GM18870 (cell line): Measurements from ENCODE around the gene TBATA.
"Not testable (repeated sequence)": the region's sequence is repeated elsewhere in the genome, so short reads cannot be mapped to it uniquely, and the experiment has no call there.

Experiments used
- ATAC-seq: cut with Tn5 transposase; IDR thresholded peaks from one replicate; pipeline ENCODE4 v1.9.1; 2021; ENCODE audit warnings: moderate library complexity; ENCODE audit not compliant: unreplicated experiment

The TBATA gene

GRCh38 chr10:70779511-70780369 is 5.4 kb downstream of the TBATA start:
- no peak for ATAC-seq

GRCh38 chr10:70779088-70779487 is 6.1 kb downstream of the TBATA start:
- no peak for ATAC-seq

GRCh38 chr10:70778267-70778924 is 6.8 kb downstream of the TBATA start:
- no peak for ATAC-seq

GRCh38 chr10:70777063-70777875 is 7.9 kb downstream of the TBATA start:
- no peak for ATAC-seq

- ATAC-seq = no peak
Measured at GRCh38 chr10:70776455-70777005, 8.6 kb downstream of the TBATA start.

- ATAC-seq = no peak
Measured at GRCh38 chr10:70775679-70776454, 9.3 kb downstream of the TBATA start.

- ATAC-seq = no peak
Measured at GRCh38 chr10:70774810-70775678, 10.1 kb downstream of the TBATA start.

GRCh38 chr10:70773965-70774809 is 11.0 kb downstream of the TBATA start:
- ATAC-seq = no peak

GRCh38 chr10:70773461-70773860 is 11.7 kb downstream of the TBATA start:
- no peak for ATAC-seq

GRCh38 chr10:70772627-70773026 is 12.6 kb downstream of the TBATA start:
- no peak for ATAC-seq

GRCh38 chr10:70771311-70772194 is 13.6 kb downstream of the TBATA start:
- no peak for ATAC-seq

- ATAC-seq = not testable (repeated sequence)
Measured at GRCh38 chr10:70770516-70770915, 14.7 kb downstream of the TBATA start.

- ATAC-seq = no peak
Measured at GRCh38 chr10:70770001-70770400, 15.2 kb downstream of the TBATA start.

GRCh38 chr10:70769121-70769520 is 16.1 kb downstream of the TBATA start:
- ATAC-seq = no peak

- ATAC-seq = not testable (repeated sequence)
Measured at GRCh38 chr10:70768026-70768685, 17.0 kb downstream of the TBATA start.

GRCh38 chr10:70765794-70766594 is 19.2 kb downstream of the TBATA start:
- no peak for ATAC-seq
